ENCODE measurements around the gene RNF220. TPM values are rescaled to one million over a fixed set of nuclear protein-coding genes. Genes with fewer than 3 reads are reported as not detected.

The RNF220 gene
- total RNA-seq, 1 experiment from 2014 or later = 60.9 TPM

GRCh38 chr1:44425341-44426082, 20.5 kb downstream of the RNF220 start:
- DNase-seq (ENCODE audit: extremely low read depth, low read depth) = no peak

- no peak for DNase-seq (ENCODE audit: extremely low read depth, low read depth)
Measured at GRCh38 chr1:44431861-44432260, 26.8 kb downstream of the RNF220 start.

- peak; percentile 14 for DNase-seq (ENCODE audit: extremely low read depth, low read depth)
Measured at GRCh38 chr1:44433209-44433608, 28.2 kb downstream of the RNF220 start.

GRCh38 chr1:44436401-44437106, 31.5 kb downstream of the RNF220 start:
- DNase-seq (ENCODE audit: extremely low read depth, low read depth) = no peak

- DNase-seq (ENCODE audit: extremely low read depth, low read depth) = no peak
Measured at GRCh38 chr1:44437107-44437716, 32.2 kb downstream of the RNF220 start.

GRCh38 chr1:44442791-44443190, 37.7 kb downstream of the RNF220 start:
- DNase-seq (ENCODE audit: extremely low read depth, low read depth) = no peak

- no peak for DNase-seq (ENCODE audit: extremely low read depth, low read depth)
Measured at GRCh38 chr1:44447051-44447810, 42.2 kb downstream of the RNF220 start.

GRCh38 chr1:44453798-44454349, 48.8 kb downstream of the RNF220 start:
- no peak for DNase-seq (ENCODE audit: extremely low read depth, low read depth)

- DNase-seq (ENCODE audit: extremely low read depth, low read depth) = no peak
Measured at GRCh38 chr1:44454704-44455103, 49.6 kb downstream of the RNF220 start.

- no peak for DNase-seq (ENCODE audit: extremely low read depth, low read depth)
Measured at GRCh38 chr1:44460107-44460882, 55.2 kb downstream of the RNF220 start.

- DNase-seq (ENCODE audit: extremely low read depth, low read depth) = no peak
Measured at GRCh38 chr1:44464361-44464760, 59.3 kb downstream of the RNF220 start.

- no peak for DNase-seq (ENCODE audit: extremely low read depth, low read depth)
Measured at GRCh38 chr1:44467566-44467965, 62.5 kb downstream of the RNF220 start.

- no peak for DNase-seq (ENCODE audit: extremely low read depth, low read depth)
Measured at GRCh38 chr1:44471911-44472453, 66.9 kb downstream of the RNF220 start.

GRCh38 chr1:44472620-44473525, 67.8 kb downstream of the RNF220 start:
- no peak for DNase-seq (ENCODE audit: extremely low read depth, low read depth)

GRCh38 chr1:44476891-44477290, 71.8 kb downstream of the RNF220 start:
- DNase-seq (ENCODE audit: extremely low read depth, low read depth) = no peak

- no peak for DNase-seq (ENCODE audit: extremely low read depth, low read depth)
Measured at GRCh38 chr1:44481701-44482100, 76.6 kb downstream of the RNF220 start.

GRCh38 chr1:44483089-44483874, 78.2 kb downstream of the RNF220 start:
- no peak for DNase-seq (ENCODE audit: extremely low read depth, low read depth)

GRCh38 chr1:44484155-44484688, 79.2 kb downstream of the RNF220 start:
- no peak for DNase-seq (ENCODE audit: extremely low read depth, low read depth)
